ENCODE measurements around the gene C1QTNF3. TPM values are rescaled to one million over a fixed set of nuclear protein-coding genes. Genes with fewer than 3 reads are reported as not detected.

Gene C1QTNF3
- total RNA-seq, 4 donors from 2014 or later, result 6.6 to 13.3 (median 7.6) TPM

GRCh38 chr5:34026089-34026761 is 16.8 kb downstream of the C1QTNF3 start:
- intact Hi-C loops (cut with DNase I; ENCODE audit: low total_unique reads), result no loop called here
- H3K36me3 ChIP-seq, result no peaks in the 10 kb centered on the region
- in situ Hi-C loops (cut with MboI; ENCODE audit: low pct_ligation_motif_present in 1 of 4, low pct_unique_long_range_greater_than_20kb in 1 of 4, low sequenced_read_pairs in 3 of 4), result no loop called here
- DNase-seq, result no peak
- TF ChIP-seq EP300 (IDR thresholded peaks at IDR 0.05; ENCODE audit: low read depth) (no peak), POLR2A (IDR thresholded peaks at IDR 0.05) (no peak), CTCF (IDR thresholded peaks at IDR 0.05) (no peak), POLR2AphosphoS5 (IDR thresholded peaks at IDR 0.05) (no peak)
- H3K4me1 ChIP-seq, result peaks cover 0 to 11% (median under 1%) of the 10 kb centered on the region in 4 donors
- no peaks in the 10 kb centered on the region for H3K27me3 ChIP-seq
- no peaks in the 10 kb centered on the region for H3K9me3 ChIP-seq
- no peak overlapping the region for H3K27ac ChIP-seq
- H3K4me3 ChIP-seq, result no peak overlapping the region
- 84 to 85% methylated on average over 9 of the region's 9 CpGs for WGBS, 2 donors (ENCODE audit: low coverage in 1 of 2)

GRCh38 chr5:34022121-34022705 is 20.8 kb downstream of the C1QTNF3 start:
- WGBS, 2 donors (ENCODE audit: low coverage in 1 of 2), result 16 to 23% methylated on average over 2 of the region's 2 CpGs
- no peaks in the 10 kb centered on the region for H3K36me3 ChIP-seq
- H3K4me1 ChIP-seq, result peaks cover 0 to 21% (median 2%) of the 10 kb centered on the region in 4 donors
- peak overlapping the region in 1 of 4 donors; percentile 58 for H3K27ac ChIP-seq
- TF ChIP-seq CTCF (IDR thresholded peaks at IDR 0.05) (no peak), POLR2A (IDR thresholded peaks at IDR 0.05) (no peak), EP300 (IDR thresholded peaks at IDR 0.05; ENCODE audit: low read depth) (no peak), POLR2AphosphoS5 (IDR thresholded peaks at IDR 0.05) (no peak)
- H3K9me3 ChIP-seq, result no peaks in the 10 kb centered on the region
- no peak for DNase-seq
- no peak overlapping the region for H3K4me3 ChIP-seq
- no peaks in the 10 kb centered on the region for H3K27me3 ChIP-seq
- intact Hi-C loops (cut with DNase I; ENCODE audit: low total_unique reads), result no loop called here
- in situ Hi-C loops (cut with MboI; ENCODE audit: low pct_ligation_motif_present in 1 of 4, low pct_unique_long_range_greater_than_20kb in 1 of 4, low sequenced_read_pairs in 3 of 4), result loop anchor here in 3 of 4 donors (25.0 kb wide), 2 partner anchors 440 to 890 kb away; partner anchors contain the start of genes BRIX1 (in 2 of the 3) and RAD1 (in 2 of the 3)

- Histone ChIP-seq H3K27ac (peak overlapping the region in 3 of 4 donors; percentile 48 to 58 (median 55)), H3K36me3 (no peaks in the 10 kb centered on the region)
- in situ Hi-C loops (cut with MboI; ENCODE audit: low pct_ligation_motif_present in 1 of 4, low pct_unique_long_range_greater_than_20kb in 1 of 4, low sequenced_read_pairs in 3 of 4), result loop anchor here in 3 of 4 donors (25.0 kb wide), 2 partner anchors 441 to 891 kb away; partner anchors contain the start of genes BRIX1 (in 2 of the 3) and RAD1 (in 2 of the 3)
Observed at GRCh38 chr5:34021334-34021733, 21.7 kb downstream of the C1QTNF3 start.

More at GRCh38 chr5:34021334-34021733, 21.7 kb downstream of the C1QTNF3 start:
- Histone ChIP-seq H3K27me3 (no peaks in the 10 kb centered on the region), H3K9me3 (no peaks in the 10 kb centered on the region), H3K4me3 (no peak overlapping the region), H3K4me1 (peaks cover 0 to 28% (median 4%) of the 10 kb centered on the region in 4 donors)
- WGBS, 2 donors (ENCODE audit: low coverage in 1 of 2), result 54 to 59% methylated on average over 2 of the region's 2 CpGs
- no peak for DNase-seq
- intact Hi-C loops (cut with DNase I; ENCODE audit: low total_unique reads), result no loop called here
- no peak for TF ChIP-seq CTCF (IDR thresholded peaks at IDR 0.05)
- no peak for TF ChIP-seq EP300 (IDR thresholded peaks at IDR 0.05; ENCODE audit: low read depth)
- TF ChIP-seq POLR2A (IDR thresholded peaks at IDR 0.05), result no peak
- TF ChIP-seq POLR2AphosphoS5 (IDR thresholded peaks at IDR 0.05), result no peak

Data from transverse colon (tissue), 4 donors.